ENCODE results near the gene COQ9.
"Not testable (repeated sequence)": the region's sequence is repeated elsewhere in the genome, so short reads cannot be mapped to it uniquely, and the experiment has no call there.

The COQ9 gene

DNA sequence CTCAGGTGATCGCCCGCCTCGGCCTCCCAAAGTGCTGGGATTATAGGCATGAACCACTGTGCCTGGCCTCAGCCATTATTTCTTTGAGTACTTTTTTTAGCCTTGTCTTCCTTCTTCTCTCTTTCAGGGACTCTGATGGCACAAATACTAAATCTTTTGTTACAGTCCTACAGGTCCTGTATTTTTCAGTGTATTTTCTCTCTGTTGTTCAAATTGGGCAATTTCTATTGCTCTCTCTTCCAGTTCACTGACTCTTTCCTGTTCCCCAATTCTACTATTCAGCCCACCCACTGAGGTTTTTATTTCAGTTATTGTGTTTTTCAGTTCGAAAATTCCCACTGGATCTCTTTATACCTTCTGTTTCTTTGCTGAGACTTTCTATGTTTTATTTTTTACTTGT is 46.5 kb downstream of the COQ9 start:
- no peak for DNase-seq (ENCODE audit: low read depth, low spot score)
- in situ Hi-C loops (cut with HindIII; ENCODE audit: low sequenced_read_pairs), result no loop called here
- TF ChIP-seq, protein P1, sequence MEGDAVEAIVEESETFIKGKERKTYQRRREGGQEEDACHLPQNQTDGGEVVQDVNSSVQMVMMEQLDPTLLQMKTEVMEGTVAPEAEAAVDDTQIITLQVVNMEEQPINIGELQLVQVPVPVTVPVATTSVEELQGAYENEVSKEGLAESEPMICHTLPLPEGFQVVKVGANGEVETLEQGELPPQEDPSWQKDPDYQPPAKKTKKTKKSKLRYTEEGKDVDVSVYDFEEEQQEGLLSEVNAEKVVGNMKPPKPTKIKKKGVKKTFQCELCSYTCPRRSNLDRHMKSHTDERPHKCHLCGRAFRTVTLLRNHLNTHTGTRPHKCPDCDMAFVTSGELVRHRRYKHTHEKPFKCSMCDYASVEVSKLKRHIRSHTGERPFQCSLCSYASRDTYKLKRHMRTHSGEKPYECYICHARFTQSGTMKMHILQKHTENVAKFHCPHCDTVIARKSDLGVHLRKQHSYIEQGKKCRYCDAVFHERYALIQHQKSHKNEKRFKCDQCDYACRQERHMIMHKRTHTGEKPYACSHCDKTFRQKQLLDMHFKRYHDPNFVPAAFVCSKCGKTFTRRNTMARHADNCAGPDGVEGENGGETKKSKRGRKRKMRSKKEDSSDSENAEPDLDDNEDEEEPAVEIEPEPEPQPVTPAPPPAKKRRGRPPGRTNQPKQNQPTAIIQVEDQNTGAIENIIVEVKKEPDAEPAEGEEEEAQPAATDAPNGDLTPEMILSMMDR (IDR thresholded peaks at IDR 0.05; ENCODE audit: low read depth, low read length), result no peak

GRCh38 chr16:57497121-57497520 is 49.8 kb downstream of the COQ9 start:
- in situ Hi-C loops (cut with HindIII; ENCODE audit: low sequenced_read_pairs), result no loop called here
- no peak overlapping the region for H3K4me3 ChIP-seq (ENCODE audit: low read depth, low read length)
- DNase-seq (ENCODE audit: low read depth, low spot score), result no peak
- TF ChIP-seq, protein P1 (IDR thresholded peaks at IDR 0.05; ENCODE audit: low read depth, low read length), result no peak

More for the DNA sequence above, 46.5 kb downstream of the COQ9 start:
- H3K4me3 ChIP-seq (ENCODE audit: low read depth, low read length), result no peak overlapping the region

DNA sequence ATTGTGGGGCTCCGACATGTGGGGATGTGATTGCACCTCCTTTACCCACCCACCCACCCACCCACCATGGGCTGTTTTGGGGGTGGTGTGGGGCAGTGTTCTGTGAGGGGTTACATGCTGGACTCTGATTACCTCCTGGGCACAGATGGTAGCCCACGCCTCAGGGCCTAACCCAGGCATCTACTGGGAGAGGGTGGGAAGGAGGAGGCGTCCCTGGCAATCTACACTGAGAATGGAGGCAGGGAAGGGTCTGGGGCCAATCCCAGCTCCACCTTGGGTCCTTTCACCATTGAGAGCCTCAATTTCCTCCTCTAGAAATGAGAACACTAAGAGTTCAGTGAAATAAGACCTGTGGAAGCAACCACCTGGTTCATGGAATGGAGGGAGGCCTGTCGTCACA is 50.8 kb downstream of the COQ9 start:
- DNase-seq (ENCODE audit: low read depth, low spot score), result no peak
- TF ChIP-seq, protein P1 (IDR thresholded peaks at IDR 0.05; ENCODE audit: low read depth, low read length), result no peak
- no peak overlapping the region for H3K4me3 ChIP-seq (ENCODE audit: low read depth, low read length)
- in situ Hi-C loops (cut with HindIII; ENCODE audit: low sequenced_read_pairs), result no loop called here

- DNase-seq (ENCODE audit: low read depth, low spot score); H3K4me3 ChIP-seq (ENCODE audit: low read depth, low read length); in situ Hi-C loops (cut with HindIII; ENCODE audit: low sequenced_read_pairs): not testable (repeated sequence)
These were observed 52.7 kb downstream of the COQ9 start for GRCh38 chr16:57499941-57500340.

DNA sequence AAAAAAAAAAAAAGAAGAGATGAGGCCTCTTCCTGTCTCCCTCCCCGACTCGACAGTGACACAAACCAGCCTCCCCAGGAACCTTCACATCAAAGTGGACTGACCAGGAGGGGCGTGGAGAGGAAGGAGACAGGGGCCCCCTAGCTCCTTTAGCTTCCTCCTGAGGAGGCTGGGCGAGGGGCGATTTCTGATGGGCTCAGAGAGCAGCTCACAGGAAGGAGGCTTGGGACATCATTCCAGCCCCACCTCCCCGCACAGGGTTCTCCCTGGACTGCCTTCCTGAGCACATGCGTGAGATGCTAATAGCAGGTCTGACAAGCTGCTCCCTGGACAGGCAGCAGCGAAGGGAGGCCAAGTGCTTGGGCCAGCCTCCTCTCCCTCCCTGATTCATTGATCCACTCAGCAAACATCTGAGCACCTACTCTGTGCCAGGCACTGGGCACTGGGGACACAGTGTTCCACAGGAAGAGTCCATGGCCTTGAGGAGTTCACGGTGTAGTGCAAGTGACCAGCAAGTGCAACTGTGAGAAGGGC is 53.4 kb downstream of the COQ9 start:
- in situ Hi-C loops (cut with HindIII; ENCODE audit: low sequenced_read_pairs), result no loop called here
- no peak overlapping the region for H3K4me3 ChIP-seq (ENCODE audit: low read depth, low read length)
- TF ChIP-seq, protein P1 (IDR thresholded peaks at IDR 0.05; ENCODE audit: low read depth, low read length), result no peak
- no peak for DNase-seq (ENCODE audit: low read depth, low spot score)

DNA sequence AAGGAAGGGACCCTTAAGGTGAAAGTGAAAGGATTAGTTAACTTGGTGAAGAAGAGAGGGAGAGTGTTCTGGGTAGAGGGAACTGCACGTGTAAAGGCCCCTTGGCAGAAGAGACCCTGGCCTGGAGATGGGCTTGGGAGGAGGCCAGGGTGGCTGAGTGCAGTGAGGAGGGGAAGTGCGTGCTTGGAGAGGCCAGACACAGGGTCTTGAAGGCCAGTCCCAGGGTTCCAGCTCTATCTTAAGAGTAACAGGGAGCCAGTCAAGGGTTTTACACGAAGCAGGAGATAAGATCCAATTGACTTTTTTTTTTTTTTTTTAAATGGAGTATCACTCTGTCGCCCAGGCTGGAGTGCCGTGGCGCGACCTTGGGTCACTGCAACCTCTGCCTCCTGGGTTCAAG is 54.2 kb downstream of the COQ9 start:
- TF ChIP-seq, protein P1 (IDR thresholded peaks at IDR 0.05; ENCODE audit: low read depth, low read length), result no peak
- DNase-seq (ENCODE audit: low read depth, low spot score), result no peak
- in situ Hi-C loops (cut with HindIII; ENCODE audit: low sequenced_read_pairs), result no loop called here
- no peak overlapping the region for H3K4me3 ChIP-seq (ENCODE audit: low read depth, low read length)

- TF ChIP-seq, protein P1 (IDR thresholded peaks at IDR 0.05; ENCODE audit: low read depth, low read length), result no peak
- no peak overlapping the region for H3K4me3 ChIP-seq (ENCODE audit: low read depth, low read length)
- in situ Hi-C loops (cut with HindIII; ENCODE audit: low sequenced_read_pairs), result no loop called here
- no peak for DNase-seq (ENCODE audit: low read depth, low spot score)
These were observed 54.9 kb downstream of the COQ9 start for GRCh38 chr16:57502048-57502775.
